CD4-positive, alpha-beta T cell treated with Interleukin-4 for 4 hours (primary cell): ENCODE results near the gene DAB2IP.

Source experiments
- DNase-seq: peaks from one replicate; pipeline ENCODE4 v3.0.0-alpha.2; 2020

DAB2IP gene

GRCh38 chr9:121707477-121708424, 56.3 kb downstream of the DAB2IP start:
- DNase-seq, result no peak

GRCh38 chr9:121708768-121709488, 57.5 kb downstream of the DAB2IP start:
- DNase-seq, result no peak

- no peak for DNase-seq
Observed at GRCh38 chr9:121709798-121710197, 58.4 kb downstream of the DAB2IP start.

GRCh38 chr9:121711281-121711680, 59.8 kb downstream of the DAB2IP start:
- no peak for DNase-seq

GRCh38 chr9:121711797-121712196, 60.4 kb downstream of the DAB2IP start:
- DNase-seq, result no peak

- DNase-seq, result no peak
Observed at GRCh38 chr9:121713400-121714070, 62.1 kb downstream of the DAB2IP start.

GRCh38 chr9:121714075-121714705, 62.8 kb downstream of the DAB2IP start:
- DNase-seq, result no peak

GRCh38 chr9:121714873-121715272, 63.4 kb downstream of the DAB2IP start:
- DNase-seq, result no peak

- no peak for DNase-seq
Observed at GRCh38 chr9:121717141-121717991, 65.9 kb downstream of the DAB2IP start.

GRCh38 chr9:121718084-121718483, 66.7 kb downstream of the DAB2IP start:
- no peak for DNase-seq

GRCh38 chr9:121718501-121718900, 67.1 kb downstream of the DAB2IP start:
- no peak for DNase-seq

- DNase-seq, result no peak
Observed at GRCh38 chr9:121720311-121721057, 69.0 kb downstream of the DAB2IP start.

- no peak for DNase-seq
Observed at GRCh38 chr9:121721058-121721350, 69.6 kb downstream of the DAB2IP start.

- no peak for DNase-seq
Observed at GRCh38 chr9:121721770-121722169, 70.3 kb downstream of the DAB2IP start.

- no peak for DNase-seq
Observed at GRCh38 chr9:121725008-121725775, 73.8 kb downstream of the DAB2IP start.

GRCh38 chr9:121727295-121728020, 76.0 kb downstream of the DAB2IP start:
- DNase-seq, result no peak

GRCh38 chr9:121728916-121729315, 77.5 kb downstream of the DAB2IP start:
- no peak for DNase-seq

- DNase-seq, result no peak
Observed at GRCh38 chr9:121729769-121730562, 78.5 kb downstream of the DAB2IP start.

GRCh38 chr9:121731090-121731489, 79.7 kb downstream of the DAB2IP start:
- no peak for DNase-seq
